ENCODE results near the gene TLK1.
"Not testable (repeated sequence)": the region's sequence is repeated elsewhere in the genome, so short reads cannot be mapped to it uniquely, and the experiment has no call there.

Gene TLK1

DNA sequence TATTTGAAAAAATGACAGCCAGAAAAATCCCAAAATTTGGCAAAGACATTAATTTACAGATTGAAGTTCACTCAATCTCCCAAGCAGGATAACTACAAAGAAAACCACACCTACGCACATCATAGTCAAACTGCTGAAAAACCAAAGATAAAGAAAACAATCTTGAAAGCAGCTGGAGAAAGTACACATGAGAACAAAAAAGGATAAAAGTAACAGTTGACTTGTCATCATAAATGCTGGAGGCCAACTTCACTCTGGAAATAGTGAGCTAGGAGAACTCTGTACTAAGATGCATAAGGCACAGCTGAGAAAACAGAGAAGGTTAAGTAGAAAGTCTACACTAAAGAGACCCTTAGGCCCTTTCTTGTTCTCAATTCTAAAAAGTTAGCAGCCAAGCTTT, 73.1 kb downstream of the TLK1 start:
- H3K27ac ChIP-seq (ENCODE audit: insufficient read depth, low read depth, low read length, poor library complexity, severe bottlenecking), result no peak overlapping the region
- no peaks in the 10 kb centered on the region for H3K4me1 ChIP-seq (ENCODE audit: control insufficient read depth, insufficient read depth, low read length)
- H3K36me3 ChIP-seq (ENCODE audit: control insufficient read depth, insufficient read depth, low read length), result no peaks in the 10 kb centered on the region
- H3K9me3 ChIP-seq (ENCODE audit: control insufficient read depth, low read length), result no peaks in the 10 kb centered on the region
- H3K4me3 ChIP-seq (ENCODE audit: insufficient read depth, low read depth, low read length), result no peak overlapping the region
- WGBS, 2 experiments, result 86 to 90% methylated on average over 1 of the region's 1 CpG
- H3K27me3 ChIP-seq (ENCODE audit: control insufficient read depth, insufficient read depth, low read length, poor library complexity, severe bottlenecking), result no peaks in the 10 kb centered on the region

DNA sequence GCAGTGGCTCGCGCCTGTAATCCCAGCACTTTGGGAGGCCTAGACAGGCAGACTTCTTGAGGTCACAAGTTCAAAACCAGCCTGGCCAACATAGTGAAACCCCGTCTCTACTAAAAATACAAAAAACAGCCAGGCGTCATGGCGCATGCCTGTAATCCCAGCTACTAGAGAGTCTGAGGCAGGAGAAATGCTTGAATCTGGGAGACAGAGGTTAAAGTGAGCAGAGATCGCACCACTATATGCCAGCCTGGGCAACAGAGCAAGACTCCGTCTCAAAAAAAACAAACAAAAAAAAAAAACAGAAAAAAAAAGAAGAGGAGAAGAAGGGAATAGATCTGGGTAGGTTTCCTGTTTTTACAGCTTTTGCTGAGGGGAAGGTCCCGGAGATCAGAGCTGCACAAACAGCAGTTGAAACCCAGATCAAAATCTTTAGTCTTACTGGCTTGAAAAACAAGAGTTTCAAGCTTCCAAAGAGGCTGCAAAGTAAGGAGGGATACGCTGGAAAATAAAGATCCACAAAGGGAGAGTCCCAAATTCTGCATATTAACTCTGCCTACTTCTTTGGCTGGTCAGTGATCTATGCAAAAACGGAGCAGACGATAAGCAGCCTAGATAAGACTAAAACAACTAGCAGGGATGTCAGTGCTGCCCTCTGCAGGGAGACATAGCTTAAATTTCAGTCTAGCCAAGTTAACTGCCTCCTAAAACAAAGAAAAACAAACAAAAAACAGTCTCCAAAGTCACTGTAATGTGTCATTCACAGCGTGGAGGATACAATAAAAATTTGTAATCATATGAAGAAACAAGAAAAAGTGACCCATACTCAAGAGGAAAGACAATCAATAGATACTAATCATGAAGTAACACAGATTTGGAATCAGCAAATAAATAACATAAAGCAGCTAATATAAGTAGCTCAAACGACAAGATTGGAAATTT, 74.1 kb downstream of the TLK1 start:
- WGBS, 2 experiments, result 69 to 74% methylated on average over 12 to 13 of the region's 13 CpGs
- no peak overlapping the region for H3K27ac ChIP-seq (ENCODE audit: insufficient read depth, low read depth, low read length, poor library complexity, severe bottlenecking)
- H3K36me3 ChIP-seq (ENCODE audit: control insufficient read depth, insufficient read depth, low read length), result no peaks in the 10 kb centered on the region
- H3K9me3 ChIP-seq (ENCODE audit: control insufficient read depth, low read length), result no peaks in the 10 kb centered on the region
- no peaks in the 10 kb centered on the region for H3K4me1 ChIP-seq (ENCODE audit: control insufficient read depth, insufficient read depth, low read length)
- H3K27me3 ChIP-seq (ENCODE audit: control insufficient read depth, insufficient read depth, low read length, poor library complexity, severe bottlenecking), result no peaks in the 10 kb centered on the region
- H3K4me3 ChIP-seq (ENCODE audit: insufficient read depth, low read depth, low read length), result no peak overlapping the region

DNA sequence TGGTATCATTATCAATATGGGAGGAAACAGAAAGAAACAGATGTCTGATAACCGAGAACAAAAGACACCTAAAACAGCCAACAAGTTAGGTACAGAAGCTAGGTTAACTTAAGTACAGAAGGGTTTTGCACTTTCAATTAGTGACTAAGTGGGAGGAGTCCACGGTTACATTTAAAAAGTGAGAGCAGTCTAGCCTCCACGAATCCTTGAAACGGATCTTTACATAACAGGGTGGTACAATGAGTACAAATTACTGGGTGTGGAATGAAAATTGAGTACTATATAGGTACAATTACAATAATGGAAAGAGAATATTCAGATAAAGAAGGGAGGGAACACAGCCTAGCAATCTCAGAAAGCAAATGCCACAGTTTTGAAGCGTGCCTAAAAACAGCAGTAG, 76.6 kb downstream of the TLK1 start:
- H3K36me3 ChIP-seq (ENCODE audit: control insufficient read depth, insufficient read depth, low read length), result no peaks in the 10 kb centered on the region
- H3K27me3 ChIP-seq (ENCODE audit: control insufficient read depth, insufficient read depth, low read length, poor library complexity, severe bottlenecking), result no peaks in the 10 kb centered on the region
- no peak overlapping the region for H3K27ac ChIP-seq (ENCODE audit: insufficient read depth, low read depth, low read length, poor library complexity, severe bottlenecking)
- no peaks in the 10 kb centered on the region for H3K4me1 ChIP-seq (ENCODE audit: control insufficient read depth, insufficient read depth, low read length)
- H3K9me3 ChIP-seq (ENCODE audit: control insufficient read depth, low read length), result no peaks in the 10 kb centered on the region
- 68 to 69% methylated on average over 5 of the region's 5 CpGs for WGBS, 2 experiments
- H3K4me3 ChIP-seq (ENCODE audit: insufficient read depth, low read depth, low read length), result no peak overlapping the region

DNA sequence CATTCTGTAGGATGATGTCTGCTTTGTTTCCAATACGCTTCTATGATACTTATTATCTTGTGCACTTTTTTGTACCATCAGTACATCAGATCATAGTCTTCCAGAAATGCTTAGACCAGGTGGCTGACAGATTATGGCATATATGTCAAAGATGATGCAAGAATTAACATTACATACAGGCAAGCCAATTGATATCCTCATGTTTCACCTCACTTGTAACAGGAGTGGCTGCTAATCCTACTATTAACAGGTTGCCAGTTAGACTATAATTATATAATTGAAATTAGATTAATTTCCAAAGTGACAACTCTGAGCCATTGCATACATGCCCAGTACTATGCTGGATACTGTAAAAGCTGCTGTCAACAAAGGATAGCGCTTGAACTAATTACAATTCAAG, 77.2 kb downstream of the TLK1 start:
- H3K36me3 ChIP-seq (ENCODE audit: control insufficient read depth, insufficient read depth, low read length), result no peaks in the 10 kb centered on the region
- no peak overlapping the region for H3K4me3 ChIP-seq (ENCODE audit: insufficient read depth, low read depth, low read length)
- H3K9me3 ChIP-seq (ENCODE audit: control insufficient read depth, low read length), result no peaks in the 10 kb centered on the region
- WGBS, 2 experiments, result 94 to 100% methylated on average over 1 to 2 of the region's 2 CpGs
- H3K4me1 ChIP-seq (ENCODE audit: control insufficient read depth, insufficient read depth, low read length), result no peaks in the 10 kb centered on the region
- no peak overlapping the region for H3K27ac ChIP-seq (ENCODE audit: insufficient read depth, low read depth, low read length, poor library complexity, severe bottlenecking)
- H3K27me3 ChIP-seq (ENCODE audit: control insufficient read depth, insufficient read depth, low read length, poor library complexity, severe bottlenecking), result no peaks in the 10 kb centered on the region

GRCh38 chr2:171081649-171082111, 79.0 kb downstream of the TLK1 start:
- Histone ChIP-seq H3K4me3 (ENCODE audit: insufficient read depth, low read depth, low read length) (no peak overlapping the region), H3K4me1 (ENCODE audit: control insufficient read depth, insufficient read depth, low read length) (no peaks in the 10 kb centered on the region), H3K36me3 (ENCODE audit: control insufficient read depth, insufficient read depth, low read length) (no peaks in the 10 kb centered on the region), H3K9me3 (ENCODE audit: control insufficient read depth, low read length) (no peaks in the 10 kb centered on the region), H3K27me3 (ENCODE audit: control insufficient read depth, insufficient read depth, low read length, poor library complexity, severe bottlenecking) (no peaks in the 10 kb centered on the region), H3K27ac (ENCODE audit: insufficient read depth, low read depth, low read length, poor library complexity, severe bottlenecking) (no peak overlapping the region)
- 91 to 98% methylated on average over 3 of the region's 3 CpGs for WGBS, 2 experiments

DNA sequence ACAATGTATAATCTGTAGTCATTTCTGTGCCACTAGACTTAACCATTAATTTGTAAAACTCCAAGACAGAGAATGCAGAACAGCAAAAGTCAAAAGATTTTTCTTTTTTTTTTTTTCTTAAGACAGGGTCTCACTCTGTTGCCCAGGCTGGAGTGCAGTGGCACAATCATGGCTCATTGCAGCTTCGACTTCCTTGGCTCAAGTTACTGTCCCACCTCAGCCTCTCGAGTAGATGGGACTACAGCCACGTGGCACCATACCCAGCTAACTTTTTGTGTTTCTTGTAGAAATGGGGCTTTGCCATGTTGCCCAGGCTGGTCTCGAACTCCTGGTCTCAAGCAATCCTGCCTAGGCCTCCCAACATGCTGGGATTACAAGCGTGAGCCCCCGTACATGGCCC, 80.1 kb downstream of the TLK1 start:
- 93 to 94% methylated on average over 6 of the region's 6 CpGs for WGBS, 2 experiments
- no peaks in the 10 kb centered on the region for H3K27me3 ChIP-seq (ENCODE audit: control insufficient read depth, insufficient read depth, low read length, poor library complexity, severe bottlenecking)
- H3K4me1 ChIP-seq (ENCODE audit: control insufficient read depth, insufficient read depth, low read length), result no peaks in the 10 kb centered on the region
- no peak overlapping the region for H3K4me3 ChIP-seq (ENCODE audit: insufficient read depth, low read depth, low read length)
- H3K27ac ChIP-seq (ENCODE audit: insufficient read depth, low read depth, low read length, poor library complexity, severe bottlenecking), result no peak overlapping the region
- no peaks in the 10 kb centered on the region for H3K36me3 ChIP-seq (ENCODE audit: control insufficient read depth, insufficient read depth, low read length)
- no peaks in the 10 kb centered on the region for H3K9me3 ChIP-seq (ENCODE audit: control insufficient read depth, low read length)

DNA sequence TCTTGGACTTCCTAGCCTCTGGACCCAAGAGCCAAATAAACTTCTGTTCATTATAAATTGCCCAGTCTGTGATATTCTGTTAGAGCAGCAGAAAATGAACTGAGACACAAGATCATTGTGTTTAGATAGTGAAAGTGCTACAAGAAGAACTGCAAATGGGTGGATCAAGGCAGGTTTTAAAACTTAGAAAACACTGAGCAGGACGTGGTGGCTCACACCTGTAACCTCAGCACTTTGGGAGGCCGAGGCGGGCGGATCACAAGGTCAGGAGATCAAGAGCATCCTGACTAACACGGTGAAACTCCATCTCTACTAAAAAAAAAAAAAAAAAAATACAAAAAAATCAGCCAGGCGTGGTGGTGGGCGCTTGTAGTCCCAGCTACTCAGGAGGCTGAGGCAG, 84.3 kb downstream of the TLK1 start:
- not testable (repeated sequence) for H3K9me3 ChIP-seq (ENCODE audit: control insufficient read depth, low read length); H3K36me3 ChIP-seq (ENCODE audit: control insufficient read depth, insufficient read depth, low read length); H3K27ac ChIP-seq (ENCODE audit: insufficient read depth, low read depth, low read length, poor library complexity, severe bottlenecking); H3K4me1 ChIP-seq (ENCODE audit: control insufficient read depth, insufficient read depth, low read length); H3K27me3 ChIP-seq (ENCODE audit: control insufficient read depth, insufficient read depth, low read length, poor library complexity, severe bottlenecking); H3K4me3 ChIP-seq (ENCODE audit: insufficient read depth, low read depth, low read length)
- 96 to 99% methylated on average over 7 of the region's 7 CpGs for WGBS, 2 experiments

GRCh38 chr2:171072164-171072563, 88.5 kb downstream of the TLK1 start:
- Histone ChIP-seq H3K36me3 (ENCODE audit: control insufficient read depth, insufficient read depth, low read length) (no peaks in the 10 kb centered on the region), H3K27ac (ENCODE audit: insufficient read depth, low read depth, low read length, poor library complexity, severe bottlenecking) (no peak overlapping the region), H3K27me3 (ENCODE audit: control insufficient read depth, insufficient read depth, low read length, poor library complexity, severe bottlenecking) (no peaks in the 10 kb centered on the region), H3K4me1 (ENCODE audit: control insufficient read depth, insufficient read depth, low read length) (no peaks in the 10 kb centered on the region), H3K9me3 (ENCODE audit: control insufficient read depth, low read length) (no peaks in the 10 kb centered on the region), H3K4me3 (ENCODE audit: insufficient read depth, low read depth, low read length) (no peak overlapping the region)
- WGBS, 2 experiments, result 92 to 93% methylated on average over 5 of the region's 5 CpGs

DNA sequence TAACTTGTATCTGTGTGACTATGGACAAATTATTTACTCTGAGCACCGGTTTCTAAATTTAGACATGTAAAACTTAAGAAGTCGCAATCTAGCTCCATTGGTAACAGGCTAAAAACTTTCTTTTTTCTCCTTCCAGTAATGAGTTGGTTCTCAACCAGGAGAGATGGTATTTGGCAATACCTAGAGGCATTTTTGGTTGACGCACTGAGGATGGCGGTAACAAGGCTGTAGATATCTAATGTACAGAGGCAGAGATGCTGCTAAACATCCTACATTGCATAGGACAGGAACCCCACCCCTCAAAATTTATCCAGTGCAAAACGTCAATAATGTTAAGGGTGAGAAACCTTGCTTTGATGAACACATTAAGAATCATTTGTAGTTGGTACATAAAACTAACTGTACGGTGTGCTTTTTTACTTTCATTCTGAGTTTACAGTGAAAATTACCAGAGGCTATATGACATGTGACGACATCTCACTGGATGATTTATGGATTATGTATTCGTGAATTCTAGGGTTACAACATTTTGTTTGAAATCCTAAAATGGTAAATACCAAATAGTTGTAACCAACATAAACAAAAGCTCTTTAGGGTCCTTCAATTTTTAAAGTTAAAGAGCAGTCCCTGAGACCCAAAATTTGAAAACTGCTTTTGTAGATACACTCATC, 91.3 kb downstream of the TLK1 start:
- WGBS, 2 experiments, result 93 to 94% methylated on average over 7 of the region's 8 CpGs
- Histone ChIP-seq H3K4me3 (ENCODE audit: insufficient read depth, low read depth, low read length) (no peak overlapping the region), H3K9me3 (ENCODE audit: control insufficient read depth, low read length) (no peaks in the 10 kb centered on the region), H3K36me3 (ENCODE audit: control insufficient read depth, insufficient read depth, low read length) (no peaks in the 10 kb centered on the region), H3K4me1 (ENCODE audit: control insufficient read depth, insufficient read depth, low read length) (no peaks in the 10 kb centered on the region), H3K27ac (ENCODE audit: insufficient read depth, low read depth, low read length, poor library complexity, severe bottlenecking) (no peak overlapping the region), H3K27me3 (ENCODE audit: control insufficient read depth, insufficient read depth, low read length, poor library complexity, severe bottlenecking) (no peaks in the 10 kb centered on the region)

GRCh38 chr2:171066110-171066509, 94.6 kb downstream of the TLK1 start:
- H3K4me3 ChIP-seq (ENCODE audit: insufficient read depth, low read depth, low read length), result no peak overlapping the region
- WGBS, 2 experiments, result 100% methylated on average over 1 of the region's 1 CpG; no CpG with 5 or more reads in 1 of the 2 experiments
- no peaks in the 10 kb centered on the region for H3K4me1 ChIP-seq (ENCODE audit: control insufficient read depth, insufficient read depth, low read length)
- no peaks in the 10 kb centered on the region for H3K36me3 ChIP-seq (ENCODE audit: control insufficient read depth, insufficient read depth, low read length)
- H3K9me3 ChIP-seq (ENCODE audit: control insufficient read depth, low read length), result no peaks in the 10 kb centered on the region
- H3K27ac ChIP-seq (ENCODE audit: insufficient read depth, low read depth, low read length, poor library complexity, severe bottlenecking), result no peak overlapping the region
- H3K27me3 ChIP-seq (ENCODE audit: control insufficient read depth, insufficient read depth, low read length, poor library complexity, severe bottlenecking), result no peaks in the 10 kb centered on the region
